ENCODE measurements around the gene TAPT1. TPM values are rescaled to one million over a fixed set of nuclear protein-coding genes. Genes with fewer than 3 reads are reported as not detected.
"Not testable (repeated sequence)": the region's sequence is repeated elsewhere in the genome, so short reads cannot be mapped to it uniquely, and the experiment has no call there.

The TAPT1 gene
- total RNA-seq, 2 donors from 2014 or later, result 43.0 to 71.3 TPM

GRCh38 chr4:16157609-16158503 lies 68.4 kb downstream of the TAPT1 start:
- no peak for DNase-seq (ENCODE audit: low spot score)
- intact Hi-C loops (cut with DNase I), result no loop called here

- DNase-seq (ENCODE audit: low spot score), result no peak
- intact Hi-C loops (cut with DNase I), result no loop called here
These were observed 70.6 kb downstream of the TAPT1 start for GRCh38 chr4:16155528-16156169.

- intact Hi-C loops (cut with DNase I), result no loop called here
- no peak for DNase-seq (ENCODE audit: low spot score)
These were observed 71.8 kb downstream of the TAPT1 start for GRCh38 chr4:16154451-16154850.

- DNase-seq (ENCODE audit: low spot score), result no peak
- intact Hi-C loops (cut with DNase I), result no loop called here
These were observed 75.6 kb downstream of the TAPT1 start for GRCh38 chr4:16150716-16151115.

- DNase-seq (ENCODE audit: low spot score); intact Hi-C loops (cut with DNase I): not testable (repeated sequence)
These were observed 81.4 kb downstream of the TAPT1 start for GRCh38 chr4:16144913-16145312.

- DNase-seq (ENCODE audit: low spot score), result no peak
- intact Hi-C loops (cut with DNase I), result no loop called here
These were observed 83.5 kb downstream of the TAPT1 start for GRCh38 chr4:16142598-16143310.

GRCh38 chr4:16140879-16141249 lies 85.4 kb downstream of the TAPT1 start:
- intact Hi-C loops (cut with DNase I), result no loop called here
- no peak for DNase-seq (ENCODE audit: low spot score)

GRCh38 chr4:16140231-16140878 lies 85.9 kb downstream of the TAPT1 start:
- no peak for DNase-seq (ENCODE audit: low spot score)
- intact Hi-C loops (cut with DNase I), result no loop called here

GRCh38 chr4:16139066-16139945 lies 87.0 kb downstream of the TAPT1 start:
- no peak for DNase-seq (ENCODE audit: low spot score)
- intact Hi-C loops (cut with DNase I), result no loop called here

GRCh38 chr4:16136827-16137226 lies 89.4 kb downstream of the TAPT1 start:
- DNase-seq (ENCODE audit: low spot score), result no peak
- intact Hi-C loops (cut with DNase I), result no loop called here

GRCh38 chr4:16136311-16136710 lies 90.0 kb downstream of the TAPT1 start:
- intact Hi-C loops (cut with DNase I), result no loop called here
- DNase-seq (ENCODE audit: low spot score), result no peak

- intact Hi-C loops (cut with DNase I), result no loop called here
- no peak for DNase-seq (ENCODE audit: low spot score)
These were observed 92.9 kb downstream of the TAPT1 start for GRCh38 chr4:16133406-16133805.

- intact Hi-C loops (cut with DNase I), result no loop called here
- no peak for DNase-seq (ENCODE audit: low spot score)
These were observed 95.0 kb downstream of the TAPT1 start for GRCh38 chr4:16131293-16131692.

- intact Hi-C loops (cut with DNase I), result no loop called here
- no peak for DNase-seq (ENCODE audit: low spot score)
These were observed 96.9 kb downstream of the TAPT1 start for GRCh38 chr4:16129336-16129735.

GRCh38 chr4:16126714-16127113 lies 99.6 kb downstream of the TAPT1 start:
- DNase-seq (ENCODE audit: low spot score), result no peak
- intact Hi-C loops (cut with DNase I), result no loop called here

- intact Hi-C loops (cut with DNase I), result no loop called here
- no peak for DNase-seq (ENCODE audit: low spot score)
These were observed 100.5 kb downstream of the TAPT1 start for GRCh38 chr4:16125571-16126445.

GRCh38 chr4:16124232-16124631 lies 102.0 kb downstream of the TAPT1 start:
- no peak for DNase-seq (ENCODE audit: low spot score)
- intact Hi-C loops (cut with DNase I), result no loop called here
